GM23338 (cell line): ENCODE data around the gene SPG7. TPM values are rescaled to one million over a fixed set of nuclear protein-coding genes. Genes with fewer than 3 reads are reported as not detected.
A peak's percentile ranks its signal among the peaks of the same experiment; 100 is the strongest.

ENCODE experiments used
- ATAC-seq: fragments of 200-7000 bp; cut with Tn5 transposase; 3 replicates; pipeline ENCODE4 v1.9.1; 2020
- DNase-seq: peaks from one replicate; pipeline ENCODE4 v3.0.0-alpha.2; 2015; ENCODE audit warnings: low spot score
- H2AFZ ChIP-seq: fragments of 200-600 bp; sonication (generic); 2 replicates; pipeline ENCODE4 v1.8.0; 2016; ENCODE audit warnings: antibody characterized with exemption, mild to moderate bottlenecking, moderate library complexity
- H3F3A ChIP-seq: fragments of 200-600 bp; sonication (generic); replicated peaks from 2 replicates; pipeline ENCODE4 v1.8.0; 2017; ENCODE audit warnings: antibody characterized with exemption, mixed run types, low read depth
- H3K27ac ChIP-seq: fragments of 200-600 bp; sonication (generic); 2 replicates; pipeline ENCODE4 v1.6.1; 2016; ENCODE audit warnings: low read depth
- H3K27me3 ChIP-seq: fragments of 200-600 bp; sonication (generic); 2 replicates; pipeline ENCODE4 v1.8.0; 2016; ENCODE audit warnings: mild to moderate bottlenecking, mixed run types, moderate library complexity; ENCODE audit not compliant: insufficient read depth
- H3K36me3 ChIP-seq: fragments of 200-600 bp; sonication (generic); 2 replicates; pipeline ENCODE4 v1.8.0; 2016; ENCODE audit warnings: mild to moderate bottlenecking; ENCODE audit not compliant: insufficient read depth
- H3K4me1 ChIP-seq: fragments of 200-600 bp; sonication (generic); 2 replicates; pipeline ENCODE4 v1.8.0; 2016; ENCODE audit warnings: mild to moderate bottlenecking, moderate library complexity; ENCODE audit not compliant: insufficient read depth
- H3K4me2 ChIP-seq: fragments of 200-600 bp; sonication (generic); 2 replicates; pipeline ENCODE4 v1.7.1; 2017; ENCODE audit warnings: mixed run types
- H3K4me3 ChIP-seq: fragments of 200-600 bp; sonication (generic); 2 replicates; pipeline ENCODE4 v1.6.1; 2016; ENCODE audit warnings: mixed run types
- H3K79me2 ChIP-seq: fragments of 200-600 bp; sonication (generic); replicated peaks from 2 replicates; pipeline ENCODE4 v1.8.0; 2017; ENCODE audit warnings: mild to moderate bottlenecking; ENCODE audit not compliant: insufficient read depth
- H3K9me2 ChIP-seq: fragments of 200-600 bp; sonication (generic); 2 replicates; pipeline ENCODE4 v1.8.0; 2017; ENCODE audit not compliant: insufficient read depth
- H4K20me1 ChIP-seq: fragments of 200-600 bp; sonication (generic); replicated peaks from 2 replicates; pipeline ENCODE4 v1.8.0; 2017; ENCODE audit warnings: mild to moderate bottlenecking; ENCODE audit not compliant: insufficient read depth
- H3K27ac Mint-ChIP-seq: 2 replicates; pipeline ENCODE4 v1.8.0; 2020; ENCODE audit warnings: inconsistent platforms, mild to moderate bottlenecking, moderate library complexity, mixed read lengths
- H3K27me3 Mint-ChIP-seq: 3 replicates; pipeline ENCODE4 v1.8.0; 2022; ENCODE audit warnings: low read depth, mild to moderate bottlenecking, moderate library complexity, mixed read lengths, inconsistent platforms; ENCODE audit not compliant: insufficient read depth, poor library complexity
- H3K36me3 Mint-ChIP-seq: 3 replicates; pipeline ENCODE4 v1.8.0; 2021; ENCODE audit warnings: low read depth, mild to moderate bottlenecking, inconsistent platforms, moderate library complexity, mixed read lengths
- H3K4me1 Mint-ChIP-seq: 3 replicates; pipeline ENCODE4 v1.8.0; 2020; ENCODE audit warnings: mild to moderate bottlenecking, inconsistent platforms, mixed read lengths
- H3K4me3 Mint-ChIP-seq: 3 replicates; pipeline ENCODE4 v1.8.0; 2021; ENCODE audit warnings: moderate library complexity, mild to moderate bottlenecking, inconsistent platforms, mixed read lengths
- H3K9me3 Mint-ChIP-seq: 3 replicates; pipeline ENCODE4 v1.8.0; 2020; ENCODE audit warnings: moderate library complexity, mild to moderate bottlenecking, inconsistent platforms, mixed read lengths
- CREB1 ChIP-seq: fragments of 250-450 bp; sonication (Bioruptor Pico); IDR thresholded peaks from 2 replicates; pipeline ENCODE4 v1.5.0; 2020; ENCODE audit warnings: low read depth, mild to moderate bottlenecking, moderate library complexity
- CTCF ChIP-seq, 2 experiments: fragments of 200-600 bp in 1 of 2; sonication (generic) in 1 of 2; conservative IDR thresholded peaks; 2 replicates each; pipeline versions ENCODE4 v1.5.1 to v1.6.1; 2016 to 2017; ENCODE audit warnings: antibody characterized with exemption in 2 of 2, low read depth in 2 of 2, mild to moderate bottlenecking in 2 of 2, moderate library complexity in 1 of 2
- ETS1 ChIP-seq: IDR thresholded peaks from 2 replicates; pipeline ENCODE4 v1.6.1; 2016; ENCODE audit warnings: antibody characterized with exemption
- EZH2 ChIP-seq: fragments of 200-600 bp; sonication (generic); IDR thresholded peaks from one replicate; pipeline ENCODE4 v1.8.0; 2017; ENCODE audit warnings: antibody characterized with exemption, mild to moderate bottlenecking, low read depth; ENCODE audit not compliant: unreplicated experiment
- EZH2phosphoT487 ChIP-seq: fragments of 200-600 bp; sonication (generic); IDR thresholded peaks from one replicate; pipeline ENCODE4 v1.8.1; 2018; ENCODE audit warnings: antibody characterized with exemption; ENCODE audit not compliant: unreplicated experiment
- JUNB ChIP-seq: IDR thresholded peaks from one replicate; pipeline ENCODE4 v1.6.1; 2016; ENCODE audit warnings: antibody characterized with exemption; ENCODE audit not compliant: unreplicated experiment
- NANOG ChIP-seq: IDR thresholded peaks from 2 replicates; pipeline ENCODE4 v1.6.1; 2016; ENCODE audit warnings: antibody characterized with exemption, borderline replicate concordance
- POLR2AphosphoS5 ChIP-seq: IDR thresholded peaks from 2 replicates; pipeline ENCODE4 v1.6.1; 2016; ENCODE audit warnings: antibody characterized with exemption, low read depth
- REST ChIP-seq: IDR thresholded peaks from one replicate; pipeline ENCODE4 v1.6.1; 2018; ENCODE audit warnings: antibody characterized with exemption; ENCODE audit not compliant: unreplicated experiment
- STAT1 ChIP-seq: IDR thresholded peaks from one replicate; pipeline ENCODE4 v1.6.1; 2016; ENCODE audit warnings: antibody characterized with exemption; ENCODE audit not compliant: unreplicated experiment
- ZNF114 ChIP-seq: fragments of 250-450 bp; sonication (Bioruptor Pico); IDR thresholded peaks from 2 replicates; pipeline ENCODE4 v1.5.0; 2020; ENCODE audit warnings: mild to moderate bottlenecking, moderate library complexity
- ZNF331 ChIP-seq: fragments of 250-450 bp; sonication (Bioruptor Pico); IDR thresholded peaks from 2 replicates; pipeline ENCODE4 v1.5.0; 2020; ENCODE audit warnings: low read depth, mild to moderate bottlenecking, moderate library complexity
- polyA plus RNA-seq: library from polyadenylated mRNA; unstranded; fragments of >200 nt; fragmentation: Nextera tagmentation; extraction: Ambion mirVana; gene quantifications from 2 replicates; pipeline ENCODE4 v1.2.1, GENCODE V29; 2016
- total RNA-seq: library from RNA; depleted of rRNA; stranded (reverse); fragments of >200 nt; shearing (Covaris generic); gene quantifications from 2 replicates; pipeline ENCODE4 v1.2.3, GENCODE V29; 2014
- TF ChIP-seq, protein P1 (sequence below): fragments of 250-450 bp; sonication (Bioruptor Pico); IDR thresholded peaks from 2 replicates; pipeline ENCODE4 v1.5.0; 2020; ENCODE audit warnings: mild to moderate bottlenecking, moderate library complexity

The SPG7 gene
- total and polyA plus RNA-seq, 2 experiments from 2014 or later: 77.1 to 267 TPM

DNA sequence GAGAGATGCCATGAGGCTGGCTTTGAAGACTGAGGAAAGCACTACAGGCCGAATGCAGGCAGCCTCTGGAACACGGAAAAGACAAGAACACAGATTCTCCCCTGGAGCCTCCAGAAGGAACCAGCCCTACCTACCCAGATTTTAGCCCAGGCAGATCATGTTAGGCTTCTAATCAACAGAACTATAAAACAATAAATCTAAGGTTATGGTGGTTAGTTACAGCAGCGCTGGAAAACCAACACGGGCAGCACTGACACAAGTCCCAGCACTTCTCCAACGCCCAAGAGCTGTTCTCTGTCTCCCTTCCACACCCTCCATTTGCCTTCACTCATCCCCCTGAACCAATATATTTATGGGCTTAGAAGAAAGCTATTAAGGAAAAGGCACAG is 25.4 kb upstream of the SPG7 start:
- peaks cover 75% of the 10 kb centered on the region for H3K4me1 Mint-ChIP-seq
- Histone ChIP-seq H3K4me2 (0 out of 2 replicates have a peak overlapping the region, but pooled peaks have one; percentile 27), H3K4me3 (no peak overlapping the region), H4K20me1 (peaks cover 100% of the 10 kb centered on the region), H3K36me3 (peaks cover 6% of the 10 kb centered on the region; the same call in 1 of the 2 replicates), H3K4me1 (peaks cover 78% of the 10 kb centered on the region), H3K9me2 (no peaks in the 10 kb centered on the region), H3F3A (peaks cover 12% of the 10 kb centered on the region; the same call in 1 of the 2 replicates), H3K27ac (peak overlapping the region; percentile 21; the same call in 1 of the 2 replicates), H3K79me2 (peaks cover 100% of the 10 kb centered on the region), H3K27me3 (no peaks in the 10 kb centered on the region), H2AFZ (no peak overlapping the region)
- H3K9me3 Mint-ChIP-seq: no peaks in the 10 kb centered on the region
- ATAC-seq (no peak), DNase-seq (no peak)
- TF ChIP-seq ZNF331 (CRISPR knock-in tag) (no peak), ETS1 (no peak), STAT1 (no peak), EZH2phosphoT487 (no peak), ZNF114 (CRISPR knock-in tag) (no peak), REST (no peak), EZH2 (no peak), CTCF (conservative IDR thresholded peaks at IDR 0.05; ENCODE audit: low read depth in 2 of 2) (no peak), CREB1 (CRISPR knock-in tag) (no peak), NANOG (no peak), JUNB (no peak), POLR2AphosphoS5 (no peak)
- TF ChIP-seq, protein P1, sequence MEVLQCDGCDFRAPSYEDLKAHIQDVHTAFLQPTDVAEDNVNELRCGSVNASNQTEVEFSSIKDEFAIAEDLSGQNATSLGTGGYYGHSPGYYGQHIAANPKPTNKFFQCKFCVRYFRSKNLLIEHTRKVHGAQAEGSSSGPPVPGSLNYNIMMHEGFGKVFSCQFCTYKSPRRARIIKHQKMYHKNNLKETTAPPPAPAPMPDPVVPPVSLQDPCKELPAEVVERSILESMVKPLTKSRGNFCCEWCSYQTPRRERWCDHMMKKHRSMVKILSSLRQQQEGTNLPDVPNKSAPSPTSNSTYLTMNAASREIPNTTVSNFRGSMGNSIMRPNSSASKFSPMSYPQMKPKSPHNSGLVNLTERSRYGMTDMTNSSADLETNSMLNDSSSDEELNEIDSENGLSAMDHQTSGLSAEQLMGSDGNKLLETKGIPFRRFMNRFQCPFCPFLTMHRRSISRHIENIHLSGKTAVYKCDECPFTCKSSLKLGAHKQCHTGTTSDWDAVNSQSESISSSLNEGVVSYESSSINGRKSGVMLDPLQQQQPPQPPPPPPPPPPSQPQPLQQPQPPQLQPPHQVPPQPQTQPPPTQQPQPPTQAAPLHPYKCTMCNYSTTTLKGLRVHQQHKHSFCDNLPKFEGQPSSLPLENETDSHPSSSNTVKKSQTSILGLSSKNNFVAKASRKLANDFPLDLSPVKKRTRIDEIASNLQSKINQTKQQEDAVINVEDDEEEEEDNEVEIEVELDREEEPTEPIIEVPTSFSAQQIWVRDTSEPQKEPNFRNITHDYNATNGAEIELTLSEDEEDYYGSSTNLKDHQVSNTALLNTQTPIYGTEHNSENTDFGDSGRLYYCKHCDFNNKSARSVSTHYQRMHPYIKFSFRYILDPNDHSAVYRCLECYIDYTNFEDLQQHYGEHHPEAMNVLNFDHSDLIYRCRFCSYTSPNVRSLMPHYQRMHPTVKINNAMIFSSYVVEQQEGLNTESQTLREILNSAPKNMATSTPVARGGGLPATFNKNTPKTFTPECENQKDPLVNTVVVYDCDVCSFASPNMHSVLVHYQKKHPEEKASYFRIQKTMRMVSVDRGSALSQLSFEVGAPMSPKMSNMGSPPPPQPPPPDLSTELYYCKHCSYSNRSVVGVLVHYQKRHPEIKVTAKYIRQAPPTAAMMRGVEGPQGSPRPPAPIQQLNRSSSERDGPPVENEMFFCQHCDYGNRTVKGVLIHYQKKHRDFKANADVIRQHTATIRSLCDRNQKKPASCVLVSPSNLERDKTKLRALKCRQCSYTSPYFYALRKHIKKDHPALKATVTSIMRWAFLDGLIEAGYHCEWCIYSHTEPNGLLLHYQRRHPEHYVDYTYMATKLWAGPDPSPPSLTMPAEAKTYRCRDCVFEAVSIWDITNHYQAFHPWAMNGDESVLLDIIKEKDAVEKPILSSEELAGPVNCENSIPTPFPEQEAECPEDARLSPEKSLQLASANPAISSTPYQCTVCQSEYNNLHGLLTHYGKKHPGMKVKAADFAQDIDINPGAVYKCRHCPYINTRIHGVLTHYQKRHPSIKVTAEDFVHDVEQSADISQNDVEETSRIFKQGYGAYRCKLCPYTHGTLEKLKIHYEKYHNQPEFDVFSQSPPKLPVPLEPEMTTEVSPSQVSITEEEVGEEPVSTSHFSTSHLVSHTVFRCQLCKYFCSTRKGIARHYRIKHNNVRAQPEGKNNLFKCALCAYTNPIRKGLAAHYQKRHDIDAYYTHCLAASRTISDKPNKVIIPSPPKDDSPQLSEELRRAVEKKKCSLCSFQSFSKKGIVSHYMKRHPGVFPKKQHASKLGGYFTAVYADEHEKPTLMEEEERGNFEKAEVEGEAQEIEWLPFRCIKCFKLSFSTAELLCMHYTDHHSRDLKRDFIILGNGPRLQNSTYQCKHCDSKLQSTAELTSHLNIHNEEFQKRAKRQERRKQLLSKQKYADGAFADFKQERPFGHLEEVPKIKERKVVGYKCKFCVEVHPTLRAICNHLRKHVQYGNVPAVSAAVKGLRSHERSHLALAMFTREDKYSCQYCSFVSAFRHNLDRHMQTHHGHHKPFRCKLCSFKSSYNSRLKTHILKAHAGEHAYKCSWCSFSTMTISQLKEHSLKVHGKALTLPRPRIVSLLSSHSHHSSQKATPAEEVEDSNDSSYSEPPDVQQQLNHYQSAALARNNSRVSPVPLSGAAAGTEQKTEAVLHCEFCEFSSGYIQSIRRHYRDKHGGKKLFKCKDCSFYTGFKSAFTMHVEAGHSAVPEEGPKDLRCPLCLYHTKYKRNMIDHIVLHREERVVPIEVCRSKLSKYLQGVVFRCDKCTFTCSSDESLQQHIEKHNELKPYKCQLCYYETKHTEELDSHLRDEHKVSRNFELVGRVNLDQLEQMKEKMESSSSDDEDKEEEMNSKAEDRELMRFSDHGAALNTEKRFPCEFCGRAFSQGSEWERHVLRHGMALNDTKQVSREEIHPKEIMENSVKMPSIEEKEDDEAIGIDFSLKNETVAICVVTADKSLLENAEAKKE (CRISPR knock-in tag): no peak
- peak overlapping the region; percentile 60 for H3K27ac Mint-ChIP-seq
- H3K27me3 Mint-ChIP-seq: peaks cover 12% of the 10 kb centered on the region
- no peak overlapping the region; the same call in 2 of the 3 replicates for H3K4me3 Mint-ChIP-seq
- H3K36me3 Mint-ChIP-seq: peaks cover 19% of the 10 kb centered on the region
